Endothelial cell of umbilical vein (primary cell): ENCODE results near the gene CCP110. TPM values are rescaled to one million over a fixed set of nuclear protein-coding genes. Genes with fewer than 3 reads are reported as not detected.

Experiments used
- BruUV-seq: library from RNA; stranded (reverse); fragments of 400-500 nt; replicated peaks from 2 replicates; lab custom pipeline; 2021; lab: Mats Ljungman, UMichigan
- CTCF ChIA-PET: fragments of 300-600, 350-600 bp; sonication (Branson Sonifier 250); formaldehyde crosslinking; loops from one replicate; lab custom pipeline; 2021; ENCODE audit warnings: antibody characterized with exemption, inconsistent platforms; lab: Charles Lee
- POLR2A ChIA-PET: fragments of 300-600, 350-600 bp; sonication (Branson Sonifier 250); formaldehyde crosslinking; loops from one replicate; lab custom pipeline; 2021; ENCODE audit warnings: antibody characterized with exemption, inconsistent platforms; lab: Charles Lee
- DNase-seq: peaks from one replicate; pipeline ENCODE4 v3.0.0-alpha.2; 2011; ENCODE audit warnings: low read depth, low spot score
- FAIRE-seq: peaks from 2 replicates; lab custom pipeline; 2011; peaks lifted over from hg19 to GRCh38; lab: Jason Lieb, UNC
- H2AFZ ChIP-seq: 2 replicates; pipeline ENCODE4 v1.6.0; 2012; ENCODE audit warnings: low read depth, low read length, control low read depth, inconsistent platforms
- H3K27ac ChIP-seq: 2 replicates; pipeline ENCODE4 v1.5.1; 2011; ENCODE audit warnings: low read depth, mild to moderate bottlenecking, control low read depth, low read length, moderate library complexity; ENCODE audit not compliant: insufficient read depth
- H3K27me3 ChIP-seq, 2 experiments: 2 replicates each; pipeline versions ENCODE4 v1.6.0 to v1.6.1; 2011; ENCODE audit warnings: low read length in 2 of 2, mixed read lengths in 1 of 2; ENCODE audit not compliant: control insufficient read depth in 2 of 2, insufficient read depth in 2 of 2
- H3K36me3 ChIP-seq, 2 experiments: 2 replicates in 1 of 2; 3 replicates in 1 of 2; pipeline ENCODE4 v1.5.1; 2011; ENCODE audit warnings: low read length in 2 of 2, mild to moderate bottlenecking in 1 of 2, moderate library complexity in 1 of 2; ENCODE audit not compliant: control insufficient read depth in 2 of 2, insufficient read depth in 2 of 2; ENCODE audit errors: extremely low read depth in 1 of 2
- H3K4me1 ChIP-seq: 3 replicates; pipeline ENCODE4 v1.5.1; 2011; ENCODE audit warnings: mild to moderate bottlenecking, low read length; ENCODE audit not compliant: control insufficient read depth, insufficient read depth; ENCODE audit errors: extremely low read depth
- H3K4me2 ChIP-seq: 2 replicates; pipeline ENCODE4 v1.6.1; 2011; ENCODE audit warnings: low read length, control low read depth, mixed read lengths; ENCODE audit not compliant: insufficient read depth
- H3K4me3 ChIP-seq, 3 experiments: fragments of 200-600 bp in 1 of 3; sonication (generic), shearing (Covaris generic) in 1 of 3; replicated peaks in 1 of 3; 2 replicates each; pipeline ENCODE4 v1.5.1; 2011 to 2016; ENCODE audit warnings: control low read depth in 3 of 3, low read length in 3 of 3, mild to moderate bottlenecking in 2 of 3, inconsistent platforms in 1 of 3, low read depth in 1 of 3, moderate library complexity in 1 of 3; ENCODE audit not compliant: insufficient read depth in 1 of 3
- H3K79me2 ChIP-seq: 2 replicates; pipeline ENCODE4 v1.6.0; 2012; ENCODE audit warnings: low read length, inconsistent platforms; ENCODE audit not compliant: control insufficient read depth, insufficient read depth
- H3K9ac ChIP-seq: replicated peaks from 2 replicates; pipeline ENCODE3; 2011; ENCODE audit warnings: low read length, control low read depth; ENCODE audit not compliant: insufficient read depth; ENCODE audit errors: extremely low read depth
- H3K9me1 ChIP-seq: replicated peaks from 3 replicates; pipeline ENCODE4 v1.6.0; 2011; ENCODE audit warnings: mild to moderate bottlenecking, low read length; ENCODE audit not compliant: control insufficient read depth, insufficient read depth; ENCODE audit errors: extremely low read depth
- H3K9me3 ChIP-seq: replicated peaks from 2 replicates; pipeline ENCODE4 v1.5.1; 2012; ENCODE audit warnings: low read length, inconsistent platforms; ENCODE audit not compliant: control insufficient read depth, insufficient read depth
- H4K20me1 ChIP-seq: replicated peaks from 2 replicates; pipeline ENCODE3; 2011; ENCODE audit warnings: mild to moderate bottlenecking, low read length; ENCODE audit not compliant: control insufficient read depth, insufficient read depth; ENCODE audit errors: extremely low read depth
- EZH2 ChIP-seq: IDR thresholded peaks from 2 replicates; pipeline ENCODE4 v1.6.1; 2012; ENCODE audit warnings: borderline replicate concordance, low read depth, mild to moderate bottlenecking, moderate library complexity, low read length, inconsistent platforms; ENCODE audit not compliant: severe bottlenecking
- FOS ChIP-seq: IDR thresholded peaks from 2 replicates; pipeline ENCODE4 v1.6.1; 2011; ENCODE audit warnings: mild to moderate bottlenecking, low read length, moderate library complexity, borderline replicate concordance; ENCODE audit not compliant: insufficient read depth
- GATA2 ChIP-seq: IDR thresholded peaks from 2 replicates; pipeline ENCODE4 v1.7.0; 2011; ENCODE audit warnings: low read depth, mild to moderate bottlenecking, moderate library complexity, mixed read lengths, low read length; ENCODE audit not compliant: insufficient read length, insufficient read depth
- JUN ChIP-seq: IDR thresholded peaks from 2 replicates; pipeline ENCODE4 v1.6.1; 2011; ENCODE audit warnings: borderline replicate concordance, low read depth; ENCODE audit not compliant: insufficient read length, insufficient read depth
- MYC ChIP-seq: IDR thresholded peaks from one replicate; pipeline ENCODE4 v1.6.1; 2011; ENCODE audit warnings: mild to moderate bottlenecking, low read depth, low read length
- POLR2A ChIP-seq: IDR thresholded peaks from 2 replicates; pipeline ENCODE4 v1.6.1; 2012; ENCODE audit warnings: low read depth, mild to moderate bottlenecking, control low read depth, low read length
- POLR2AphosphoS5 ChIP-seq: IDR thresholded peaks from 2 replicates; pipeline ENCODE4 v1.6.1; 2012; ENCODE audit warnings: low read depth, mild to moderate bottlenecking, control low read depth, low read length, moderate library complexity; ENCODE audit not compliant: insufficient read depth
- dilution Hi-C: fragments of 300-500 bp; cut with MboI; formaldehyde crosslinking; loops from one replicate; pipeline ENCODE4 v1.15.0; 2019; ENCODE audit warnings: low sequenced_read_pairs; ENCODE audit not compliant: extremely low pct_ligation_motif_present
- intact Hi-C: fragments of 100-400 bp; cut with micrococcal nuclease; formaldehyde crosslinking; loops from one replicate; pipeline ENCODE4 v1.10.0; 2022
- polyA plus RNA-seq, 4 experiments: library from polyadenylated mRNA; depleted of rRNA in 3 of 4; stranded (reverse) in 3 of 4; unstranded in 1 of 4; fragments of >200 nt; gene quantifications; 2 replicates each; pipeline versions ENCODE4 v1.2.1 to v1.2.3, GENCODE V29; 2011 to 2012; ENCODE audit warnings: missing spikeins in 1 of 4
- total RNA-seq: library from RNA; stranded (reverse); gene quantifications from 2 replicates; pipeline ENCODE4 v1.2.3, GENCODE V29; 2021
- TF ChIP-seq, protein P1 (sequence below): IDR thresholded peaks from 2 replicates; pipeline ENCODE4 v1.6.1; 2011; ENCODE audit not compliant: insufficient read depth, insufficient read length
- TF ChIP-seq, protein P2 (sequence below), 2 donors: IDR thresholded peaks; 1 replicate in 1 of 2; 2 replicates in 1 of 2; pipeline ENCODE4 v1.5.1; 2011; ENCODE audit warnings: low read length in 2 of 2, mild to moderate bottlenecking in 2 of 2, moderate library complexity in 2 of 2, control low read depth in 1 of 2, inconsistent platforms in 1 of 2, low read depth in 1 of 2; ENCODE audit not compliant: insufficient read depth in 1 of 2; ENCODE audit errors: extremely low read depth in 1 of 2

Gene CCP110
- total and polyA plus RNA-seq, 2 donors (not counting 3 experiments of a cell fraction or from before 2014, with no cell fraction given) = 3.7 to 16.5 TPM

DNA sequence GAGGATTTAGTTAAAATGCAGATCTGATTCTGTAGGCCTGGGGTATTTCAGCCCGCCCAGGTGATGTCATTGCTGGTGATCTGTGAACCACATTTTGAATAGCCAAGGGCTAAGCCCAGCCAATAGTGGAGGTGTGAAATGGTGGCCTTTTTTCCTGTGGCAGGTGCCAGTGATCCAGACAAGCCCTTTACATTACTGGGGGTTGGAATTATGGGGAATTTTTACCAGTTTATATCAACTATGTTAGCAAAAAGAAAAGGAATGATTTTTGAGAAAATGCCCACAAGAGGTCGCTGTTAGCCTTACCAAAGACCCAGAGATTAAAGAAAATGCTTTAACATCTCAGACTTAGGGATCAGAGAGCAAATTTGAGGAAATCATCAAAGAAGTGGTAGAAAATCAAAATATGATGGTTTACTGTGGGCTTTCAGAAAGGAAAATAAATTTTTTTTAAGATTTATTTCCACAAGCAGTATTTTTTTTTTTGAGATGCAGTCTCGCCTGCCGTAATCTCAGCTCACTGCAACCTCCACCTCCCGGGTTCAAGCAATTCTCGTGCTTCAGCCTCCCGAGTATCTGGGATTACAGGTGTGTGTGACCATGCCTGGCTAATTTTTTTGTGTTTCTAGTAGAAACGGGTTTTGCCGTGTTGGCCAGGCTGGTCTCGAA lies 35.6 kb downstream of the CCP110 start:
- intact Hi-C loops (loop anchor here (1.0 to 5.0 kb wide), 3 partner anchors 41 to 327 kb away; partner anchors contain the start of genes IQCK and KNOP1), dilution Hi-C loops (no loop called here)
- no peak overlapping the region for H3K4me2 ChIP-seq
- peak; percentile 88 for FAIRE-seq
- CTCF ChIA-PET = interaction anchor here (0.7 to 2.2 kb wide), 5 partner anchors 24 to 348 kb away, joined by 3 to 8 read pairs (median 4); no protein-coding TSS in a partner anchor
- no peak overlapping the region for H2AFZ ChIP-seq
- peaks cover 3% of the 10 kb centered on the region for H4K20me1 ChIP-seq
- peak; percentile 59 for DNase-seq
- no peaks in the 10 kb centered on the region for H3K36me3 ChIP-seq
- no peak overlapping the region for H3K4me3 ChIP-seq
- H3K9me3 ChIP-seq = no peaks in the 10 kb centered on the region
- TF ChIP-seq POLR2AphosphoS5 = no peak
- no peak for TF ChIP-seq POLR2A
- TF ChIP-seq JUN = no peak
- TF ChIP-seq FOS = no peak
- TF ChIP-seq MYC = no peak
- no peak for TF ChIP-seq EZH2
- TF ChIP-seq, protein P1, sequence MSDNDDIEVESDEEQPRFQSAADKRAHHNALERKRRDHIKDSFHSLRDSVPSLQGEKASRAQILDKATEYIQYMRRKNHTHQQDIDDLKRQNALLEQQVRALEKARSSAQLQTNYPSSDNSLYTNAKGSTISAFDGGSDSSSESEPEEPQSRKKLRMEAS = no peak
- no peak for TF ChIP-seq GATA2
- TF ChIP-seq, protein P2, sequence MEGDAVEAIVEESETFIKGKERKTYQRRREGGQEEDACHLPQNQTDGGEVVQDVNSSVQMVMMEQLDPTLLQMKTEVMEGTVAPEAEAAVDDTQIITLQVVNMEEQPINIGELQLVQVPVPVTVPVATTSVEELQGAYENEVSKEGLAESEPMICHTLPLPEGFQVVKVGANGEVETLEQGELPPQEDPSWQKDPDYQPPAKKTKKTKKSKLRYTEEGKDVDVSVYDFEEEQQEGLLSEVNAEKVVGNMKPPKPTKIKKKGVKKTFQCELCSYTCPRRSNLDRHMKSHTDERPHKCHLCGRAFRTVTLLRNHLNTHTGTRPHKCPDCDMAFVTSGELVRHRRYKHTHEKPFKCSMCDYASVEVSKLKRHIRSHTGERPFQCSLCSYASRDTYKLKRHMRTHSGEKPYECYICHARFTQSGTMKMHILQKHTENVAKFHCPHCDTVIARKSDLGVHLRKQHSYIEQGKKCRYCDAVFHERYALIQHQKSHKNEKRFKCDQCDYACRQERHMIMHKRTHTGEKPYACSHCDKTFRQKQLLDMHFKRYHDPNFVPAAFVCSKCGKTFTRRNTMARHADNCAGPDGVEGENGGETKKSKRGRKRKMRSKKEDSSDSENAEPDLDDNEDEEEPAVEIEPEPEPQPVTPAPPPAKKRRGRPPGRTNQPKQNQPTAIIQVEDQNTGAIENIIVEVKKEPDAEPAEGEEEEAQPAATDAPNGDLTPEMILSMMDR (IDR thresholded peaks at IDR 0.05; ENCODE audit: extremely low read depth in 1 of 2, insufficient read depth in 1 of 2, low read depth in 1 of 2, low read length in 2 of 2) = peak; percentile 46 to 56
- no peaks in the 10 kb centered on the region for H3K27me3 ChIP-seq
- POLR2A ChIA-PET = no interaction called here
- BruUV-seq = no TSS peak
- H3K79me2 ChIP-seq = peaks cover 19% of the 10 kb centered on the region
- H3K4me1 ChIP-seq = peaks cover 6% of the 10 kb centered on the region
- no peak overlapping the region for H3K27ac ChIP-seq
- H3K9ac ChIP-seq = no peak overlapping the region
- no peaks in the 10 kb centered on the region for H3K9me1 ChIP-seq
